Peyer's patch (tissue), 4 donors: Measurements from ENCODE around the gene IL18BP.

Source experiments
- POLR2A ChIP-seq, 2 donors: fragments of 450-650 bp; IDR thresholded peaks; one replicate each; pipeline ENCODE4 v1.5.1; 2017; ENCODE audit warnings: antibody characterized with exemption in 2 of 2, mild to moderate bottlenecking in 2 of 2, moderate library complexity in 2 of 2
- TF ChIP-seq, protein P1 (sequence below), 6 experiments: fragments of 450-650 bp in 4 of 6; fragments of 200-600 bp in 2 of 6; sonication (generic) in 1 of 6; IDR thresholded peaks; one replicate each; pipeline ENCODE4 v1.5.1; 2017 to 2019; ENCODE audit warnings: antibody characterized with exemption in 6 of 6, mild to moderate bottlenecking in 3 of 6, moderate library complexity in 1 of 6

DNA sequence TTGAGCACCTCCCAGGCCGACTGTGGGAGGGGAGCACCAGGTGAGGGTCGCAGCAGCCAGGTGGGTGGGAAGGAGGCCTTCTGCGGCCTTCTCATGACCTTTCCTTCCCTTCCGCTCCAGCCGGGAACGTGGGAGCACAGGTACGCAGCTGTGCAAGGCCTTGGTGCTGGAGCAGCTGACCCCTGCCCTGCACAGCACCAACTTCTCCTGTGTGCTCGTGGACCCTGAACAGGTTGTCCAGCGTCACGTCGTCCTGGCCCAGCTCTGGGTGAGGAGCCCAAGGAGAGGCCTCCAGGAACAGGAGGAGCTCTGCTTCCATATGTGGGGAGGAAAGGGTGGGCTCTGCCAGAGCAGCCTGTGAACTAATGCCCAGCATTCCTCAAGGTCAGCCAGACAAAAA is 2.6 kb downstream of the IL18BP start:
- TF ChIP-seq, protein P1, sequence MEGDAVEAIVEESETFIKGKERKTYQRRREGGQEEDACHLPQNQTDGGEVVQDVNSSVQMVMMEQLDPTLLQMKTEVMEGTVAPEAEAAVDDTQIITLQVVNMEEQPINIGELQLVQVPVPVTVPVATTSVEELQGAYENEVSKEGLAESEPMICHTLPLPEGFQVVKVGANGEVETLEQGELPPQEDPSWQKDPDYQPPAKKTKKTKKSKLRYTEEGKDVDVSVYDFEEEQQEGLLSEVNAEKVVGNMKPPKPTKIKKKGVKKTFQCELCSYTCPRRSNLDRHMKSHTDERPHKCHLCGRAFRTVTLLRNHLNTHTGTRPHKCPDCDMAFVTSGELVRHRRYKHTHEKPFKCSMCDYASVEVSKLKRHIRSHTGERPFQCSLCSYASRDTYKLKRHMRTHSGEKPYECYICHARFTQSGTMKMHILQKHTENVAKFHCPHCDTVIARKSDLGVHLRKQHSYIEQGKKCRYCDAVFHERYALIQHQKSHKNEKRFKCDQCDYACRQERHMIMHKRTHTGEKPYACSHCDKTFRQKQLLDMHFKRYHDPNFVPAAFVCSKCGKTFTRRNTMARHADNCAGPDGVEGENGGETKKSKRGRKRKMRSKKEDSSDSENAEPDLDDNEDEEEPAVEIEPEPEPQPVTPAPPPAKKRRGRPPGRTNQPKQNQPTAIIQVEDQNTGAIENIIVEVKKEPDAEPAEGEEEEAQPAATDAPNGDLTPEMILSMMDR (IDR thresholded peaks at IDR 0.05), result no peak
- no peak for TF ChIP-seq POLR2A (IDR thresholded peaks at IDR 0.05)
